Body of pancreas (tissue), 4 donors: ENCODE data around the gene DENND2A. TPM values are rescaled to one million over a fixed set of nuclear protein-coding genes. Genes with fewer than 3 reads are reported as not detected.

Experiments
- ATAC-seq: fragments of 150-250 bp; one replicate; pipeline ENCODE4 v1.9.1; 2016
- DNase-seq, 4 donors: peaks; one replicate each; pipeline ENCODE4 v3.0.0-alpha.2; 2019
- H3K27ac ChIP-seq, 4 donors: fragments of 200-600 bp; sonication (generic); 1 replicate in 3 of 4; 2 replicates in 1 of 4; pipeline versions ENCODE4 v1.5.1 to v1.6.1; 2016 to 2019; ENCODE audit warnings: mild to moderate bottlenecking in 1 of 4, mixed read lengths in 1 of 4, moderate library complexity in 1 of 4
- H3K27me3 ChIP-seq, 2 donors: fragments of 200-600 bp; sonication (generic); one replicate each; pipeline ENCODE4 v1.6.0; 2016; ENCODE audit warnings: mild to moderate bottlenecking in 1 of 2
- H3K36me3 ChIP-seq, 2 donors: fragments of 200-600 bp; sonication (generic); replicated peaks in 1 of 2; 2 replicates each; pipeline ENCODE4 v1.5.1; 2016; ENCODE audit warnings: low read depth in 2 of 2; ENCODE audit not compliant: insufficient read depth in 1 of 2
- H3K4me1 ChIP-seq: fragments of 200-600 bp; sonication (generic); one replicate; pipeline ENCODE4 v1.6.0; 2016
- H3K4me3 ChIP-seq, 2 donors: fragments of 200-600 bp; sonication (generic); 1 replicate in 1 of 2; 2 replicates in 1 of 2; pipeline ENCODE4 v1.5.1; 2016 to 2019
- H3K9me3 ChIP-seq, 3 donors: fragments of 200-600 bp; sonication (generic); 1 replicate in 2 of 3; 2 replicates in 1 of 3; pipeline ENCODE4 v1.5.1; 2016
- POLR2A ChIP-seq, 3 donors: fragments of 450-650 bp; IDR thresholded peaks; one replicate each; pipeline ENCODE4 v1.6.1; 2016; ENCODE audit warnings: antibody characterized with exemption in 3 of 3, mild to moderate bottlenecking in 2 of 3
- WGBS, 2 donors: methylation state at CpG; one replicate each; pipeline ENCODE4 v1.1.5; 2017; 5-methylcytosine and 5-hydroxymethylcytosine counted together
- intact Hi-C: fragments of 100-400 bp; cut with DNase I; formaldehyde crosslinking; loops from one replicate; pipeline ENCODE4 v1.15.1; 2023
- total RNA-seq, 2 donors: library from RNA; depleted of rRNA; stranded (reverse); fragments of >200 nt; gene quantifications; one replicate each; pipeline ENCODE4 v1.1.0, GENCODE V29; 2016
- TF ChIP-seq, protein P1 (sequence below), 7 experiments: fragments of 450-650 bp in 4 of 7; fragments of 200-600 bp in 3 of 7; sonication (generic) in 3 of 7; IDR thresholded peaks; one replicate each; pipeline ENCODE4 v1.5.1; 2016 to 2019; ENCODE audit warnings: antibody characterized with exemption in 7 of 7

The DENND2A gene
- total RNA-seq, 2 donors from 2014 or later = 2.6 to 7.3 TPM

DNA sequence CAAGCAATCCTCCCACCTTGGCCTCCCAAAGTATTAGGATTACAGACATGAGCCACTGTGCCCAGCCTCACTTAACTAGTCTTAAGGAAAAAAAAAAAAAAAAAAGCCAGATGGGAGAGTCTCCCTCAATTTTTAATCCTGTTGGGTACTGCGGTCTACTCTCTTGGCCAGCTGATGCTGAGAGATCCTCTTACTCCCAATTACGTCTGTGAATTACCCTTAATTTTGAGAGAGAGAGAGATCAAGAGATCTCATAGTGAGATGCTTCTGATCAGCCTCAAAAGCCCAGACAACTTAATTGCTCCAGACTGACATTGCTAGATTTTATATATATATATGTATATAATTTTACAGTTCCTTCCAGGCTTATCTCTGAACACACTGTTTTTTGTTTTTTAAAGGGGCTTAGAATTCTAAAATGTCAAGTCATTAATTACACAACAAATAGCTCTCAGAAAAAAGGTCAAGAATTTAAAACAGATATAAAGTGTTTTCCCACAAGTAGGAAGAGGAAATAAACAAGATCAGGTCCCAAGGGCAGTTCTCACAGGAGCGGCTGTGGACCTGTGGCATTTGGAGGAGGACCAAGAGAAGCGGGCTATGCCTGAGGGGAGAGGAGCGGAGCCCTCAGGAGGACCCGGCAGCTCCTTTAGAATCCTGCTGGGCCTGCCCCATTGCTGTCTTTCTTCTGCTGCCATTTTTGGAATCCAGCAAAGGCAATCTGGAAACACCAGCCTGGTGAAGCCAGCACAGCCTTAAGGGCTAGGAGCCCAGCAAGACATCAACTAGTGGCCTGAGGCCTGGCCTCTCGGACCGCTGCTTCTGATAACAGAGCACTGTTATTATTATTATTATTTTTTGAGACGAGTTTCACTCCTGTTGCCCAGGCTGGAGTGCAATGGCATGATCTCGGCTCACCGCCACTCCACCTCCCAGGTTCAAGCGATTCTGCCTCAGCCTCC is 30.1 kb downstream of the DENND2A start:
- Histone ChIP-seq H3K4me3 (no peak overlapping the region), H3K27ac (no peak overlapping the region), H3K36me3 (no peaks in the 10 kb centered on the region), H3K9me3 (no peaks in the 10 kb centered on the region), H3K27me3 (no peaks in the 10 kb centered on the region), H3K4me1 (no peaks in the 10 kb centered on the region)
- ATAC-seq = no peak
- 73 to 81% methylated on average over 11 to 12 of the region's 12 CpGs for WGBS, 2 donors
- TF ChIP-seq, protein P1, sequence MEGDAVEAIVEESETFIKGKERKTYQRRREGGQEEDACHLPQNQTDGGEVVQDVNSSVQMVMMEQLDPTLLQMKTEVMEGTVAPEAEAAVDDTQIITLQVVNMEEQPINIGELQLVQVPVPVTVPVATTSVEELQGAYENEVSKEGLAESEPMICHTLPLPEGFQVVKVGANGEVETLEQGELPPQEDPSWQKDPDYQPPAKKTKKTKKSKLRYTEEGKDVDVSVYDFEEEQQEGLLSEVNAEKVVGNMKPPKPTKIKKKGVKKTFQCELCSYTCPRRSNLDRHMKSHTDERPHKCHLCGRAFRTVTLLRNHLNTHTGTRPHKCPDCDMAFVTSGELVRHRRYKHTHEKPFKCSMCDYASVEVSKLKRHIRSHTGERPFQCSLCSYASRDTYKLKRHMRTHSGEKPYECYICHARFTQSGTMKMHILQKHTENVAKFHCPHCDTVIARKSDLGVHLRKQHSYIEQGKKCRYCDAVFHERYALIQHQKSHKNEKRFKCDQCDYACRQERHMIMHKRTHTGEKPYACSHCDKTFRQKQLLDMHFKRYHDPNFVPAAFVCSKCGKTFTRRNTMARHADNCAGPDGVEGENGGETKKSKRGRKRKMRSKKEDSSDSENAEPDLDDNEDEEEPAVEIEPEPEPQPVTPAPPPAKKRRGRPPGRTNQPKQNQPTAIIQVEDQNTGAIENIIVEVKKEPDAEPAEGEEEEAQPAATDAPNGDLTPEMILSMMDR (IDR thresholded peaks at IDR 0.05) = no peak
- TF ChIP-seq POLR2A (IDR thresholded peaks at IDR 0.05) = no peak
- DNase-seq = no peak
- intact Hi-C loops = no loop called here

DNA sequence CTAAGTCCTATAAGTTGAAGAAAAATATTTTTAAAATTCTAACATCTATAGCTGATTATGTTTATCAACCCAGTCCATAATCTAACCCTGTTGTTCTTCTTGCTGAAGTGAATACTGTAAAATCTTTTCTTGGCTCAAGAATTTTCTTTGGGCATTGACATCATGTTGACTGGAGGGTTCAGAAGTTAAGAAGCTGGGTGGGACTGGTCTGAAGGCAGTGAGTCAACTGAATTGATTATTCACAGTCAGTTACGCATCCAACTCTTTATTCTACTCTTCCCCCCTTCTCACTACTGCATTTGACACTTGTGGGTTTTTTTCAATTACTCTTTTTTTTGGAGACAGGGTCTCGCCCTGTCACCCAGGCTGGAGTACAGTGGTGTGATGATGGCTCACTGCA is 31.0 kb downstream of the DENND2A start:
- WGBS, 2 donors = 84 to 95% methylated on average over 2 of the region's 2 CpGs
- no peak overlapping the region for H3K27ac ChIP-seq
- ATAC-seq (no peak), DNase-seq (no peak)
- intact Hi-C loops = no loop called here
- H3K4me3 ChIP-seq = no peak overlapping the region
- H3K4me1 ChIP-seq = no peaks in the 10 kb centered on the region
- H3K27me3 ChIP-seq = no peaks in the 10 kb centered on the region
- H3K36me3 ChIP-seq = no peaks in the 10 kb centered on the region
- TF ChIP-seq, protein P1 (IDR thresholded peaks at IDR 0.05) = no peak
- TF ChIP-seq POLR2A (IDR thresholded peaks at IDR 0.05) = no peak
- H3K9me3 ChIP-seq = no peaks in the 10 kb centered on the region

DNA sequence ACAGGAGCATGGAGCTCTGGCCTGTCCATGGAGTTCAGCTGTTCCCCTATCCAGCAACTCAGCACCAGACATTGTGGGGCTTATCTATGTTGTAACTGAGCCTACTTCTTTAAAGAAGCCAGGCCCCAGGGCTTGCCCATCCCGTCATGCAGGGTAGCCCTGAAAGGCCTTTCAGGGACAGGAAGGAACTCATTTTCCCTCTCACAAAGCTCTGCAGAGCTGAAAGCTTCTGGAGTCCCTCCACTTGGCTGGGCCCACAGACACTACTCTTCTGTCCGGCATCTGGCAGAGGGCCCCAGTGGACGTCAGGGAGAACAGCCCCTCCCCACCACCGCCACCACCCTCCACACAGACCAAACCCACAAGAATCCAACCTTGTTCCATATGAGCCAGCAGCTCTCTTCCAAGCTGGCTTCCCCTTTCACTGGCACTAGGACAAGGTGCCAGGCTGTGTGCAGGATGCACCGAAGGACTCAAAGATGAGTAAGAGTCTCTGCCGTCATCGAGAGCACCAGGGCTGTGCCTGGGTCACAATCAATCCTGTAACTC is 33.1 kb downstream of the DENND2A start:
- no peak overlapping the region for H3K27ac ChIP-seq
- H3K9me3 ChIP-seq = no peaks in the 10 kb centered on the region
- no peaks in the 10 kb centered on the region for H3K27me3 ChIP-seq
- H3K36me3 ChIP-seq = no peaks in the 10 kb centered on the region
- 76% methylated on average over 7 of the region's 7 CpGs for WGBS, 2 donors
- TF ChIP-seq, protein P1 (IDR thresholded peaks at IDR 0.05) = no peak
- no peak for TF ChIP-seq POLR2A (IDR thresholded peaks at IDR 0.05)
- no peaks in the 10 kb centered on the region for H3K4me1 ChIP-seq
- DNase-seq = peak; percentile 26 to 42 (median 36)
- no peak overlapping the region for H3K4me3 ChIP-seq
- intact Hi-C loops = no loop called here
- peak; percentile 69 for ATAC-seq

DNA sequence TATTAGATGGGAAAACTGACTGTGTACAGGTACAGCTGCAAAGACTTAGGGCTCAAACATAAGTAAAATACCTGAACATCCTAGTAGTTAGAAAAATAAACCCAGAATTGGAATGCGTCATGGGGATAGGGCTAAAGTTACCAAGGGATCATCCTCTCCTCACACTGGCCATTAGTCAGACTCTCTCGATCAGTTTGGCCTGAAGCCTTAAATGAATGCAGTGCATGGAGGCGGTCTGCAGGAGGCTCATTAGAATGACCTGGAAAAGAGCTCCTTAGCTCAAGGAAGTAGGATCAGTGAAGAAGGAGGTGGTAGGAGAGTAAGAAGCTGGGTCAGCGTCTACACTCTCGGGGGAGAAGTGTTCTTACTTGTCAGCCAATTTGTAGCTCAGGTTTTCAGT is 35.3 kb downstream of the DENND2A start:
- no peaks in the 10 kb centered on the region for H3K27me3 ChIP-seq
- H3K27ac ChIP-seq = no peak overlapping the region
- DNase-seq (no peak), ATAC-seq (no peak)
- no peaks in the 10 kb centered on the region for H3K36me3 ChIP-seq
- no peaks in the 10 kb centered on the region for H3K4me1 ChIP-seq
- TF ChIP-seq, protein P1 (IDR thresholded peaks at IDR 0.05) = no peak
- TF ChIP-seq POLR2A (IDR thresholded peaks at IDR 0.05) = no peak
- no peak overlapping the region for H3K4me3 ChIP-seq
- H3K9me3 ChIP-seq = no peaks in the 10 kb centered on the region
- WGBS, 2 donors = 86% methylated on average over 5 of the region's 5 CpGs
- intact Hi-C loops = no loop called here
